H9 (cell line): Measurements from ENCODE around the gene PCMT1. TPM values are rescaled to one million over a fixed set of nuclear protein-coding genes. Genes with fewer than 3 reads are reported as not detected.
"Not testable (repeated sequence)": the region's sequence is repeated elsewhere in the genome, so short reads cannot be mapped to it uniquely, and the experiment has no call there.

Source experiments
- DNase-seq: peaks from one replicate; pipeline ENCODE4 v3.0.0-alpha.2; 2017
- H2AFZ ChIP-seq: one replicate; pipeline ENCODE4 v1.6.1; 2013; ENCODE audit warnings: mild to moderate bottlenecking, low read length, control low read depth, moderate library complexity
- H2AK5ac ChIP-seq: 2 replicates; pipeline ENCODE4 v1.6.1; 2013; ENCODE audit warnings: low read length, control low read depth, mixed read lengths; ENCODE audit not compliant: insufficient read length
- H2BK120ac ChIP-seq: one replicate; pipeline ENCODE4 v1.6.1; 2013; ENCODE audit warnings: low read depth, mild to moderate bottlenecking, low read length, control low read depth, inconsistent platforms; ENCODE audit not compliant: poor library complexity, severe bottlenecking
- H2BK12ac ChIP-seq: 2 replicates; pipeline ENCODE4 v1.6.1; 2013; ENCODE audit warnings: low read length, control low read depth, mixed read lengths, low read depth; ENCODE audit not compliant: insufficient read length
- H2BK15ac ChIP-seq: 2 replicates; pipeline ENCODE4 v1.6.1; 2013; ENCODE audit warnings: low read depth, low read length, control low read depth
- H2BK20ac ChIP-seq: one replicate; pipeline ENCODE4 v1.6.1; 2013; ENCODE audit warnings: low read depth, mild to moderate bottlenecking, low read length, control low read depth, inconsistent platforms; ENCODE audit not compliant: poor library complexity, severe bottlenecking
- H2BK5ac ChIP-seq: 2 replicates; pipeline ENCODE4 v1.6.1; 2013; ENCODE audit warnings: low read length, control low read depth, mixed read lengths; ENCODE audit not compliant: insufficient read length
- H3K14ac ChIP-seq: 2 replicates; pipeline ENCODE4 v1.6.1; 2013; ENCODE audit warnings: low read length, control low read depth; ENCODE audit not compliant: insufficient read depth
- H3K18ac ChIP-seq: 2 replicates; pipeline ENCODE4 v1.6.1; 2013; ENCODE audit warnings: low read depth, mild to moderate bottlenecking, mixed read lengths, low read length, control low read depth; ENCODE audit not compliant: insufficient read length
- H3K23ac ChIP-seq: 2 replicates; pipeline ENCODE4 v1.6.1; 2013; ENCODE audit warnings: low read length, control low read depth, mixed read lengths, low read depth; ENCODE audit not compliant: insufficient read length
- H3K23me2 ChIP-seq: 2 replicates; pipeline ENCODE4 v1.6.1; 2013; ENCODE audit warnings: low read depth, mild to moderate bottlenecking, mixed read lengths, low read length, control low read depth; ENCODE audit not compliant: insufficient read length, poor library complexity, severe bottlenecking
- H3K27ac ChIP-seq: 2 replicates; pipeline ENCODE4 v1.5.1; 2013; ENCODE audit warnings: low read length, control low read depth, mixed read lengths, low read depth; ENCODE audit not compliant: insufficient read length
- H3K27me3 ChIP-seq: 2 replicates; pipeline ENCODE4 v1.6.1; 2013; ENCODE audit warnings: low read length, control low read depth, inconsistent platforms; ENCODE audit not compliant: insufficient read depth
- H3K4ac ChIP-seq: 2 replicates; pipeline ENCODE4 v1.6.1; 2013; ENCODE audit warnings: low read depth, mild to moderate bottlenecking, control low read depth, inconsistent platforms, low read length, moderate library complexity
- H3K4me1 ChIP-seq: 2 replicates; pipeline ENCODE4 v1.6.1; 2013; ENCODE audit warnings: low read length, control low read depth, inconsistent platforms; ENCODE audit not compliant: insufficient read depth
- H3K4me2 ChIP-seq: 2 replicates; pipeline ENCODE4 v1.6.1; 2013; ENCODE audit warnings: low read length, control low read depth, mixed read lengths; ENCODE audit not compliant: insufficient read length, insufficient read depth
- H3K56ac ChIP-seq: 2 replicates; pipeline ENCODE4 v1.6.1; 2013; ENCODE audit warnings: low read depth, mild to moderate bottlenecking, mixed read lengths, low read length, control low read depth; ENCODE audit not compliant: insufficient read length
- H3K79me1 ChIP-seq: 2 replicates; pipeline ENCODE4 v1.6.1; 2013; ENCODE audit warnings: low read depth, mild to moderate bottlenecking, moderate library complexity, low read length, control low read depth, inconsistent platforms; ENCODE audit not compliant: insufficient read depth, poor library complexity, severe bottlenecking
- H3K79me2 ChIP-seq: 2 replicates; pipeline ENCODE4 v1.6.1; 2013; ENCODE audit warnings: low read length, control low read depth, inconsistent platforms; ENCODE audit not compliant: insufficient read depth
- H3K9ac ChIP-seq: 2 replicates; pipeline ENCODE4 v1.6.1; 2013; ENCODE audit warnings: low read length, control low read depth, mixed read lengths; ENCODE audit not compliant: insufficient read length; ENCODE audit errors: extremely low read depth
- H3K9me3 ChIP-seq: one replicate; pipeline ENCODE4 v1.6.1; 2013; ENCODE audit warnings: low read depth, low read length, inconsistent platforms; ENCODE audit not compliant: control insufficient read depth
- H3T11ph ChIP-seq: one replicate; pipeline ENCODE4 v1.6.1; 2013; ENCODE audit warnings: mild to moderate bottlenecking, low read length, control low read depth, inconsistent platforms
- H4K20me1 ChIP-seq: one replicate; pipeline ENCODE4 v1.6.1; 2013; ENCODE audit not compliant: control insufficient read depth, insufficient read length, insufficient read depth
- H4K5ac ChIP-seq: 2 replicates; pipeline ENCODE4 v1.6.1; 2013; ENCODE audit warnings: low read depth, mild to moderate bottlenecking, mixed read lengths, low read length, control low read depth; ENCODE audit not compliant: insufficient read length
- H4K8ac ChIP-seq: replicated peaks from 2 replicates; pipeline ENCODE4 v1.6.1; 2013; ENCODE audit warnings: low read length, control low read depth, mixed read lengths, low read depth; ENCODE audit not compliant: insufficient read length
- H4K91ac ChIP-seq: 2 replicates; pipeline ENCODE4 v1.6.1; 2013; ENCODE audit warnings: low read depth, mild to moderate bottlenecking, moderate library complexity, mixed read lengths, low read length, control low read depth; ENCODE audit not compliant: insufficient read length
- H3K27ac Mint-ChIP-seq, 3 experiments: 2 replicates in 2 of 3; 3 replicates in 1 of 3; pipeline ENCODE4 v1.8.0; 2020 to 2021; ENCODE audit warnings: mixed read lengths in 3 of 3, mild to moderate bottlenecking in 1 of 3, moderate library complexity in 1 of 3
- H3K27me3 Mint-ChIP-seq: 2 replicates; pipeline ENCODE4 v1.8.0; 2021; ENCODE audit warnings: low read depth, mild to moderate bottlenecking, moderate library complexity, mixed read lengths
- H3K36me3 Mint-ChIP-seq, 3 experiments: 2 replicates in 2 of 3; 3 replicates in 1 of 3; pipeline ENCODE4 v1.8.0; 2020 to 2021; ENCODE audit warnings: low read depth in 3 of 3, mixed read lengths in 3 of 3; ENCODE audit not compliant: insufficient read depth in 1 of 3
- H3K4me1 Mint-ChIP-seq, 2 experiments: 2 replicates each; pipeline ENCODE4 v1.8.0; 2020; ENCODE audit warnings: mixed read lengths in 2 of 2
- H3K4me3 Mint-ChIP-seq, 2 experiments: 2 replicates in 1 of 2; 3 replicates in 1 of 2; pipeline ENCODE4 v1.8.0; 2020 to 2021; ENCODE audit warnings: mild to moderate bottlenecking in 2 of 2, mixed read lengths in 2 of 2, moderate library complexity in 1 of 2
- H3K9me3 Mint-ChIP-seq, 2 experiments: 2 replicates in 1 of 2; 3 replicates in 1 of 2; pipeline ENCODE4 v1.8.0; 2020; ENCODE audit warnings: mild to moderate bottlenecking in 2 of 2, mixed read lengths in 2 of 2, moderate library complexity in 1 of 2
- whole genome bisulfite sequencing: extraction: QIAGEN DNeasy Blood & Tissue Kit; methylation state at CpG from one replicate; pipeline ENCODE4 v1.1.7; 2013; ENCODE audit warnings: missing lambda C conversion rate, low lambda C conversion rate, mixed read lengths; ENCODE audit not compliant: insufficient read length; ENCODE audit errors: extremely low coverage; 5-methylcytosine and 5-hydroxymethylcytosine counted together
- total RNA-seq: library from RNA; stranded (reverse); gene quantifications from 2 replicates; pipeline ENCODE4 v1.2.1, GENCODE V29; 2021
- TF ChIP-seq, protein P1 (sequence below): fragments of 200-600 bp; sonication (generic); conservative IDR thresholded peaks from 3 replicates; pipeline ENCODE4 v1.8.0; 2021; ENCODE audit warnings: antibody characterized with exemption, mild to moderate bottlenecking

Gene PCMT1
- total RNA-seq, 1 experiment from 2014 or later, result 98.3 TPM

DNA sequence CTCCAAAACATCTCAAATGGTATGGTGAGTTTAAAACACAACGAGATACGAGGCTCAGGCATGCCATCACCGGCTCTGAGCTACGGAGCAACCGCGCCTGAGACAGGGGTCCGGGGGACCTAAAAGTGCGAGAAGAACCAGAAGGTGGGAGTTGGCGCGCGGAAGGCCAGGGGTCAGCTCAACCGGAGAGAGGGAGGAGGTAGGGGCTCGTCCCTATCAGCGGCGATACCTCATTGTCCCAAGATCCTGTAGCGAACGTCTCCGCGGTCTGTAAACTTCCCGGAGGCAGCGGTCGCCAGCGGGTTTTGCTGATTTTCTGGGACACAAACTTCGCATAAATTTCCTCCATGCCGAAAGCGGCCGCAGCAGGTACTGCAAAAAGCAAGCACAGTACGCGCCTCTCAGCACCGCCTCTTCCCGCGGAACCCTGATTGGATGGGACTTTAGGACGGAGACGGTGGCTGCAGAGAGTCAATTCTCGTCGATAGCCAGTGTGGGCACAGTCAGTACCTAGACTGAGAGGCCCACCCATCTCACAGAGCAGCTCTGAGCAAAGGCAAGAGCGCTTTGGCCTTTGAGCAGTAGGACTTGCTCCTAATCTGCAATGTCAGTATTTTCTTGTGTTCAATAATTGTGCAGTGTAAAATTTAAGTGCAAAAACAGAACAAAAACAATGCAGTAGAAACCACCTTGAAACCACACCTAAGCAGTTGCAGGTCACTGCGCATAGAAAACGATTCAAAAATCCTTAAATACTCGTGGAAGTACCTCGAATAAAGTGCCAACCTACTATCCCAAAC is 3.2 kb upstream of the PCMT1 start, which contains the start of gene NUP43:
NUP43 (minus strand) TSS at position 383 of the 800 bp plus-strand sequence; CDS start at position 349, 34 bp downstream.
- TF ChIP-seq, protein P1, sequence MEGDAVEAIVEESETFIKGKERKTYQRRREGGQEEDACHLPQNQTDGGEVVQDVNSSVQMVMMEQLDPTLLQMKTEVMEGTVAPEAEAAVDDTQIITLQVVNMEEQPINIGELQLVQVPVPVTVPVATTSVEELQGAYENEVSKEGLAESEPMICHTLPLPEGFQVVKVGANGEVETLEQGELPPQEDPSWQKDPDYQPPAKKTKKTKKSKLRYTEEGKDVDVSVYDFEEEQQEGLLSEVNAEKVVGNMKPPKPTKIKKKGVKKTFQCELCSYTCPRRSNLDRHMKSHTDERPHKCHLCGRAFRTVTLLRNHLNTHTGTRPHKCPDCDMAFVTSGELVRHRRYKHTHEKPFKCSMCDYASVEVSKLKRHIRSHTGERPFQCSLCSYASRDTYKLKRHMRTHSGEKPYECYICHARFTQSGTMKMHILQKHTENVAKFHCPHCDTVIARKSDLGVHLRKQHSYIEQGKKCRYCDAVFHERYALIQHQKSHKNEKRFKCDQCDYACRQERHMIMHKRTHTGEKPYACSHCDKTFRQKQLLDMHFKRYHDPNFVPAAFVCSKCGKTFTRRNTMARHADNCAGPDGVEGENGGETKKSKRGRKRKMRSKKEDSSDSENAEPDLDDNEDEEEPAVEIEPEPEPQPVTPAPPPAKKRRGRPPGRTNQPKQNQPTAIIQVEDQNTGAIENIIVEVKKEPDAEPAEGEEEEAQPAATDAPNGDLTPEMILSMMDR, result peak; percentile 61
- Histone ChIP-seq H2BK12ac (no peak within 1 kb of the TSS), H4K20me1 (no peaks in the 10 kb centered on the region), H3K56ac (no peak within 1 kb of the TSS), H2BK5ac (no peak within 1 kb of the TSS), H3K23ac (no peak within 1 kb of the TSS), H2AK5ac (no peak within 1 kb of the TSS), H3K27ac (no peak within 1 kb of the TSS), H3T11ph (no peak within 1 kb of the TSS), H2BK20ac (no peak within 1 kb of the TSS), H2BK120ac (no peak within 1 kb of the TSS), H4K91ac (no peak within 1 kb of the TSS), H3K4ac (no peak within 1 kb of the TSS), H3K79me1 (no peaks in the 10 kb centered on the region), H3K9ac (peak within 1 kb of the TSS; percentile 86), H3K14ac (peak within 1 kb of the TSS; percentile 88), H3K79me2 (peaks cover 13% of the 10 kb centered on the region; the same call in 1 of the 2 replicates), H2BK15ac (no peak within 1 kb of the TSS), H4K8ac (no peak within 1 kb of the TSS), H3K9me3 (no peaks in the 10 kb centered on the region), H3K27me3 (no peaks in the 10 kb centered on the region), H4K5ac (no peak within 1 kb of the TSS), H3K4me1 (peaks cover 2% of the 10 kb centered on the region; the same call in 1 of the 2 replicates), H3K23me2 (peaks cover 5% of the 10 kb centered on the region), H3K4me2 (peak within 1 kb of the TSS; percentile 76), H2AFZ (no peak within 1 kb of the TSS), H3K18ac (peak within 1 kb of the TSS; percentile 73)
- Mint-ChIP-seq H3K27me3 (no peaks in the 10 kb centered on the region), H3K9me3 (no peaks in the 10 kb centered on the region), H3K4me1 (peaks cover 17 to 20% of the 10 kb centered on the region in 2 experiments), H3K36me3 (peaks cover 8 to 25% (median 21%) of the 10 kb centered on the region in 3 experiments), H3K4me3 (peak within 1 kb of the TSS; percentile 95 to 96), H3K27ac (peak within 1 kb of the TSS; percentile 92 to 97 (median 96))
- no CpG with 5 or more reads among the region's 41 CpGs for WGBS
- DNase-seq, result peak; percentile 96

DNA sequence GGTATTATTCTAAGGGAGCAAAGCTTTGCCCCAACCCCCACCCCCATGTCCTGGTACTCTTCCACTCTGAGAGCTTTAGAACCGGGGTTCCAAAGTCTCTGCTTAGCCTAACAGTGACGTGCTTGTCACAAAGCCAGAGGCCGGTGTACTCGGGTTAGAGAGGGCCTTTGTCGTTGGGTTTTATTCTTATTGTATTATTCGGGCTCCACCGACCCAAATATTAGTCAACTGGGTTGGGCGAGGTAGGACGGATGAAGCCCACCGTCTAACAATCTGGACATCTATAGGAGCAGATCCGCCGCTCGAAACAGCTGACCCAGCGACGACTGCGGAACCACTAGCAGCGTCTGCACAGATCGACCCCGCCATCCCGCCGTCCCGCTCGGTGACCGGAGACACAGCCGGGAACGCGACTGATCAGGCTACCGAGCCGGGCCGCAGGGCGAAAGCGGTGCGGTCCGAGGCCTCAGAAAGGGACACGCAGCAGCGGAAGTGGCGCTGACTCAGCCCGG is 403 bp upstream of the PCMT1 start:
- H3K9me3 Mint-ChIP-seq, H2BK15ac ChIP-seq, H3K4ac ChIP-seq, H3K27ac ChIP-seq, H3K27me3 ChIP-seq, H3K27me3 Mint-ChIP-seq, H3T11ph ChIP-seq, DNase-seq, H3K9me3 ChIP-seq, H4K91ac ChIP-seq, H4K8ac ChIP-seq, H4K5ac ChIP-seq, H3K36me3 Mint-ChIP-seq, H2BK12ac ChIP-seq, H3K4me1 ChIP-seq, H2BK5ac ChIP-seq, H3K79me1 ChIP-seq, H2BK20ac ChIP-seq, H2BK120ac ChIP-seq, H3K23ac ChIP-seq, H2AFZ ChIP-seq, H3K56ac ChIP-seq, H4K20me1 ChIP-seq, H2AK5ac ChIP-seq, H3K23me2 ChIP-seq: not testable (repeated sequence)
- H3K79me2 ChIP-seq, result peaks cover 23% of the 10 kb centered on the region; the same call in 1 of the 2 replicates
- peak overlapping the region; percentile 58; the same call in 1 of the 2 replicates for H3K14ac ChIP-seq
- H3K4me1 Mint-ChIP-seq, result peaks cover 17 to 20% of the 10 kb centered on the region in 2 experiments
- WGBS, result no CpG with 5 or more reads among the region's 38 CpGs
- peak overlapping the region; percentile 86 for H3K4me2 ChIP-seq
- peak overlapping the region; percentile 84 for H3K18ac ChIP-seq
- H3K27ac Mint-ChIP-seq, result peak overlapping the region in 1 of 3 experiments; percentile 90; a peak in 2 of 7 replicates
- H3K4me3 Mint-ChIP-seq, result peak overlapping the region; percentile 87 to 91
- H3K9ac ChIP-seq, result peak overlapping the region; percentile 68
